Measurements from ENCODE around the gene CYLD.

GRCh38 chr16:50731130-50731988 lies 10.5 kb upstream of the CYLD start:
- no peak for TF ChIP-seq CTCF (IDR thresholded peaks at IDR 0.05 in 2 of 3, conservative IDR thresholded peaks at IDR 0.05 in 1 of 3; ENCODE audit: control insufficient read depth in 2 of 3, extremely low read depth in 1 of 3, insufficient read depth in 1 of 3, low read depth in 3 of 3, low read length in 3 of 3)
- no peak for TF ChIP-seq IRF3 (IDR thresholded peaks at IDR 0.05)
- TF ChIP-seq RCOR1 (conservative IDR thresholded peaks at IDR 0.05; ENCODE audit: low read depth, low read length) = no peak
- no peak for TF ChIP-seq RELA (IDR thresholded peaks at IDR 0.05; ENCODE audit: borderline replicate concordance, partially characterized antibody)
- TF ChIP-seq REST (IDR thresholded peaks at IDR 0.05; ENCODE audit: low read depth, low read length) = no peak
- TF ChIP-seq CHD2 (IDR thresholded peaks at IDR 0.05; ENCODE audit: borderline replicate concordance, low read depth, low read length) = no peak
- TF ChIP-seq POLR2A (IDR thresholded peaks at IDR 0.05; ENCODE audit: low read depth, low read length) = no peak
- no peak for TF ChIP-seq RBBP5 (conservative IDR thresholded peaks at IDR 0.05)
- TF ChIP-seq GABPA (IDR thresholded peaks at IDR 0.05; ENCODE audit: low read depth) = no peak
- no peak for TF ChIP-seq ZBTB33 (IDR thresholded peaks at IDR 0.05)
- no peak for TF ChIP-seq FOXM1 (IDR thresholded peaks at IDR 0.05; ENCODE audit: low read depth, low read length)
- no peak for TF ChIP-seq SMC3 (IDR thresholded peaks at IDR 0.05; ENCODE audit: borderline replicate concordance, low read length)
- no peak for TF ChIP-seq MAX (IDR thresholded peaks at IDR 0.05; ENCODE audit: low read depth, low read length)
